Motor neuron (in vitro differentiated cells): ENCODE measurements around the gene TARBP1. TPM values are rescaled to one million over a fixed set of nuclear protein-coding genes. Genes with fewer than 3 reads are reported as not detected.

ENCODE experiments used
- ATAC-seq, 8 experiments: fragments of 200-7000 bp; cut with Tn5 transposase; replicated peaks in 6 of 8; 2 replicates each; pipeline ENCODE4 v1.8.0; 2021; ENCODE audit warnings: mild to moderate bottlenecking in 8 of 8, moderate library complexity in 8 of 8
- H3K27ac ChIP-seq, 2 donors: fragments of 250-450 bp; sonication (Bioruptor Pico); 2 replicates each; pipeline ENCODE4 v1.9.0; 2021; ENCODE audit warnings: antibody characterized with exemption in 2 of 2, mild to moderate bottlenecking in 2 of 2, moderate library complexity in 1 of 2
- H3K4me1 ChIP-seq, 2 donors: fragments of 250-450 bp; sonication (Bioruptor Pico); replicated peaks in 1 of 2; 2 replicates each; pipeline ENCODE4 v1.6.1; 2021; ENCODE audit warnings: antibody characterized with exemption in 2 of 2, mild to moderate bottlenecking in 2 of 2, moderate library complexity in 1 of 2
- H3K4me3 ChIP-seq, 5 donors: fragments of 250-450 bp; sonication (Bioruptor Pico); 2 replicates each; pipeline ENCODE4 v1.9.0; 2021; ENCODE audit warnings: antibody characterized with exemption in 5 of 5, mild to moderate bottlenecking in 5 of 5, moderate library complexity in 4 of 5
- WGBS, 10 experiments: fragments of 450-650 bp; shearing (Covaris generic); methylation state at CpG; one replicate each; pipeline ENCODE4 v1.0.0; 2022; 5-methylcytosine and 5-hydroxymethylcytosine counted together
- in situ Hi-C, 9 experiments: fragments of 400-800 bp; cut with MboI; loops; one replicate each; pipeline ENCODE4 v1.15.0; 2021; ENCODE audit warnings: low sequenced_read_pairs in 9 of 9, low pct_unique_long_range_greater_than_20kb in 2 of 9; ENCODE audit not compliant: unreplicated experiment in 9 of 9
- total RNA-seq, 8 experiments: library from RNA; unstranded; fragments of 300-600 nt; gene quantifications; 2 replicates each; pipeline versions ENCODE4 v1.2.3 to v1.2.4, GENCODE V29; 2022

Gene TARBP1
- total RNA-seq, 8 experiments from 2014 or later: 23.4 to 71.7 (median 42.6) TPM

DNA sequence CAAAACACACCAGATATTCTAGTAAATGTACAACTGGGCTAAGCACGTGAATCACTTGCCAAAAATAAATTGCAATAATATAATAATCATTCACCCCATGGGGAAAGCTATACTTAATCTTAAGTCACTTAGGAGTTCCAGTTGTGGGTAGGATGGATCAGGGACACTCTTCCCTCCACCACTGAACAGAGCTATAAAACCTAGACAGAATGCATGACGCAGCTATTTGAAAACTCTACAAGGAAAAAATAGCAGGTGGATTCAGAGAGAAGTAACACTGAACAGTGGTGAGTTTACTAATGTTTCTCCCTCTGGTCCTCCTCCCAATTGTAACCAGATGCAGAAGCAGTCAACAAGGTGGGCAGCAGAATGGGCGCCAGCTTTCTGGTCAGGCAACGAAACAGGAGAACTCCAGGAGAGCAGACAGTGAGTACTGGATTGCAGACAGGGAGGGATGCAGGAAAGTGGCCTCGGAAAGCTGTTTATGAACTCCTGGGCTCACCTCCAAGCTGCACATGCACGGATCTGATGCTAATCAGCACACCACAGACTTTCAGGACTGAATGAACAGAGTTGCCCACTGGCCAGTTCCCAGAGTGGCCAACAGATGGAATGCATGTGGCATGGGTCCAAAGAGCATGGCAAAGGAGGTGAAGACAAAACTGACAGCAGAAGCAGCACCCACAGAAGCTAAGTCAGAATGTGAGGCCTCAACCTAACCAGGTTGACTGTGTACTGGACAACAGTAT, 41.4 kb downstream of the TARBP1 start:
- H3K27ac ChIP-seq: no peak overlapping the region
- H3K4me1 ChIP-seq: no peaks in the 10 kb centered on the region
- in situ Hi-C loops: no loop called here
- no peak overlapping the region for H3K4me3 ChIP-seq
- ATAC-seq: peak in 3 of 8 experiments; percentile 32 to 91 (median 83)
- 44 to 100% (median 95%) methylated on average over 1 to 6 of the region's 6 CpGs for WGBS, 10 experiments

DNA sequence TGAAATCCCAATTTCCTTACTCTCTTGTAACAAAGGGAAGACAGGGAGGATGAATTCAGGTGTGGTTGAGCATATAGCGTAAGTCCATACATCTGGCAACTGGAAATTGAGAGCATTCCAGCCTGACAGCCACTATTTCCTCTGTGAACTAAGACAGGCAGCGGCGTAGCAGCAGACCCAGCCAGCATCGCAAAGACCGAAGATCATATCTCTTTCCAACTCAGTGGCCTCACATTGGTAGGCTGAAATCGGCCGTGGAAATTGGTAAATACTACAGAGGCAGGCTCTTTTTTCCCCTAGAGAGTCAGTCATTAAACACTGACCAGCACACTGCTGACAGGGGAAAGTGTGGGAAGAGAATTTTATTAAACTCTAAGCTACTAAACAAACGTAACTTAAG, 43.4 kb downstream of the TARBP1 start:
- no peak for ATAC-seq
- Histone ChIP-seq H3K4me3 (no peak overlapping the region), H3K4me1 (no peaks in the 10 kb centered on the region), H3K27ac (no peak overlapping the region)
- WGBS, 10 experiments: 51 to 100% (median 81%) methylated on average over 1 to 8 of the region's 8 CpGs; no CpG with 5 or more reads in 1 of the 10 experiments
- in situ Hi-C loops: no loop called here

DNA sequence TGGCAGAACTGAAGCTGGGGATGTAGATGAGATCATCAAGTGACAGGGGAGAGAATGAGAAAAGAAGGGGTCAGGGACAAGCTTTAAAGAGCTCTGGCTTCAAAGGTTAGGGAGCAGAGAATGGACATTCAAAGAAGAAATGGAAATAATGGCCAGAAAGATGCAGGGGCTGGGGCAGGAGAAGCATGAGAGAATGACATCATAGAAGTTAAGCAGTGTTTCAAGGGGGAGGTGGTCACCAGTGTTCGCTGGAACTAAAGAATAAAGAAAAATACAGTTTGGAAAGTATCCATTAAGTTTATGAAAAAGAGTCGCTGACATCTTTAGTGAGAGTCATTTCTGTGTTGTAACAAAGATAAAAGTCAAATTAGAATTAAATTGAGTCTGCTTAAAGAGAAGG, 44.3 kb downstream of the TARBP1 start:
- no peak for ATAC-seq
- 73 to 100% (median 95%) methylated on average over 1 to 2 of the region's 2 CpGs for WGBS, 10 experiments
- Histone ChIP-seq H3K27ac (no peak overlapping the region), H3K4me3 (no peak overlapping the region), H3K4me1 (no peaks in the 10 kb centered on the region)
- in situ Hi-C loops: no loop called here

DNA sequence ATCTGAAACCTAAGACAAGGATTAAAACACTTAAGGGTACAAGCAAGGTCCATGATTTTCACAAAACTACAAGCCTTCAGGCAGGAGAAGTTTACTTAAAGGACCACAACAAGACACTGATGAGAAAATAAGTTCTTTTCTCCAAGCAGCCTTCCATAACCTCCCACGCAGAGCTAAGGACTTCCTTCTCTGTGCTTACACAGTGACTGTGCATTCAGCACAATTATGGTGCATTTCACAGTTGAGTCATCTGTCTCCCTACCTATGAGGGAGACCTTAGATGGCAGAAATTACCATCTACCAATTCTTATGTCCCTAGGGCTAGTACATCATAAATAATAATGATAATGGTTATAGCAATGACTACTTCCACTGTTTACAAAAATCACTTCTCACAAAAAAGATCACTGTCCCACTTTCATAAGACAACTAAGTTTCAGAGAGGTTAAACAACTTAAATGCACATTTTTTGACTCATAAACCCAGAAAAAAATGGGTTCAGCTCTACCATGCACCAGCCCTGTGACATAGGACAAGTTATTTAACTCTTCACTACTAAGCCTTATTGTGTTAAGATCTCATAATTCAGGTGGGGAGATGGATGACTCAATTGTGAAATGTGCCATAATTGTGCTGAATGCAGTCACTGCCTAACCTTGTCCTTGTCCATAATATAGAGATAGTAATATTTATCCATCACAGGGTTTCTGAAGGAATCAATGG, 45.3 kb downstream of the TARBP1 start:
- WGBS, 10 experiments: 20 to 100% (median 89%) methylated on average over 1 of the region's 1 CpG; no CpG with 5 or more reads in 3 of the 10 experiments
- in situ Hi-C loops: no loop called here
- peak in 3 of 8 experiments; percentile 19 to 83 (median 64) for ATAC-seq

DNA sequence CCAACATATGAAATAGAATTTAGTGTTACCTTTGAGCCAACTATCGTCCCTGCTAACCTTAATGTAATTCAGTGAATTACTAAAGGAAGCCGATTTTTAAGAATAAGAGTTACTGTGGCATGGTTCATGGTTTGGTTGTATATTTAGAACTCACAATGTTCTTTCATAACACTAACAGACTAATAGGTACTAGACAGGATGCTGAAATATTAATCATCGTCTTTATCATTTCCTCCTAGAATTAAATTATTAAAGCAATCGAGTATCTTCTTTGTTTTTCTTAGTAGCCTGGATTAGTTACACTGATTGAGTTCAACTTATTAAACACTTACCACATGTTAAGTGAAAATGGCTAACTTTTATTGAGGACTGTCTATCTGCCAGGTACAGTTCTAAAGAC, 47.7 kb downstream of the TARBP1 start:
- Histone ChIP-seq H3K4me1 (no peaks in the 10 kb centered on the region), H3K27ac (no peak overlapping the region), H3K4me3 (no peak overlapping the region)
- no peak for ATAC-seq
- in situ Hi-C loops: no loop called here
- 83 to 100% (median 99%) methylated on average over 2 to 4 of the region's 4 CpGs for WGBS, 10 experiments

More for the DNA sequence above, 45.3 kb downstream of the TARBP1 start:
- no peaks in the 10 kb centered on the region for H3K4me1 ChIP-seq
- H3K4me3 ChIP-seq: no peak overlapping the region
- no peak overlapping the region for H3K27ac ChIP-seq

DNA sequence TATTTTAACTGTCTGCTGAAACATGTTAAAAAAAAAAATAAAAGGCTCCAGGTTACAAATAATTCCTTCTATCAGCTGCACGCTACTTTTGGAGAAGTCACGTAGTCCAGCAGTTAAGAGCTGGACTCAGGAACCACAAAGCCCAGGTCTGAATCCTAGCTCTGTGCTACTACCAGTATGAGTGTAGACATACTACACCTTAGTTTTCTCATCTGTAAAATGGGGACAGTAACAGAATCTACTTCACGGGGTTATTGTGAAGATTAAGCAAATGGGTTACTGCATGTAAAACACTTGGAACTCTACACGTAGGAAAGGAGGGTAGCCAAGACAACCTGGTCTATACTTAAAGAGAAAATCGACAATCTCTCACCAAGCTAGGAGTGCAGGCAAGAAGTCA, 48.3 kb downstream of the TARBP1 start:
- Histone ChIP-seq H3K27ac (no peak overlapping the region), H3K4me3 (no peak overlapping the region), H3K4me1 (no peaks in the 10 kb centered on the region)
- ATAC-seq: no peak
- in situ Hi-C loops: no loop called here
- WGBS, 10 experiments: 67 to 100% (median 95%) methylated on average over 1 to 5 of the region's 5 CpGs; no CpG with 5 or more reads in 1 of the 10 experiments

DNA sequence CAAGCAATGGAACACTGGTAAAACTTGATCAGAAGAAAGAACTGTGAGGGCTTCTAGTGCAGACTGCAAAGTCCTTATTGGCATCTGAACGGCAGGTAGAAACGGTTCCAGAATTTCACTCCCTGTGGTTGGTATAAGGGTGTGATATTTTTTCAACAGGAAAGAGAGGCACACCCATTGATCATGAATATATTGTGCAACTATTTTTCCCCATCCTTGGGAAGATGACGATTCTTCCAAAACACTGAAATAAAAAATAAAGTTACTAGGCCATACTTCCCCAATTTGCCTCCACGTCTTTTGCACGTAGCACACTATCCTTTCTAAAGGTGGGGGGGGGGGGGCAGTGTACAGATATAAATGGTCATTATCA, 49.6 kb downstream of the TARBP1 start:
- Histone ChIP-seq H3K27ac (no peak overlapping the region), H3K4me3 (no peak overlapping the region), H3K4me1 (no peaks in the 10 kb centered on the region)
- peak in 1 of 8 experiments; percentile 39 for ATAC-seq
- in situ Hi-C loops: no loop called here
- 58 to 100% (median 85%) methylated on average over 1 to 5 of the region's 5 CpGs; no CpG with 5 or more reads in 1 of the 10 experiments for WGBS, 10 experiments

DNA sequence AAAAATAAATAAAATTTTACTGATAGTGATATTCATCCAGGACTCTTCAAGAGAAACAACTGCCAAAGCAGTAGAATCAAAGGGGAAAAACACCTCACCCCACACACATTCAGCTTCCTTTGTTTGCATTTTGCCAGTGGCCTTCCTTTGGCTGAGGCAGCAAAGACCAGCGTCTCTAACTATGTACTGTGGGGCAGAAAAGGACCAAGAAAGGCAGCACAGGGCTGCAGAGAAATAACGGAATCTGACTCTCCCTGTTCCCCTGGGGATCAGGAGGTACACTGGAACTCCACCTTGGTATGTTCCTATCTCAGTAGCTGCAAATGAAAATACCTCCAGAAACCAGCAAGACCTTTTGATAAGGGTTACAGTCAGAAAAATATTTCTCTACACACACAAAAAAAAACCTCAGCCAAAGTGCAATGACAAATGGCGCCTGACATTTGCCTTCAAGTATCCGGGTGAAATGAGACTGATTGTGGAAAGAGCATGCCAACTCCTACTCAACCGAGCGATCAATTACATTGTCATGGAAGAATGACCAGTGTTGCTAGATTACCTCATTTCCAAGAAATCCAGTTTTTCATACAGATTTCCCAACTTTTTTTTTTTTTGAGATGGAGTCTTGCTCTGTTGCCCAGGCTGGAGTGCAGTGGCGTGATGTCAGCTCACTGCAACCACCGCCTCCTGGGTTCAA, 50.9 kb downstream of the TARBP1 start:
- Histone ChIP-seq H3K27ac (no peak overlapping the region), H3K4me3 (no peak overlapping the region), H3K4me1 (no peaks in the 10 kb centered on the region)
- ATAC-seq: no peak
- in situ Hi-C loops: no loop called here
- WGBS, 10 experiments: 17 to 100% (median 89%) methylated on average over 1 to 8 of the region's 8 CpGs; no CpG with 5 or more reads in 2 of the 10 experiments

DNA sequence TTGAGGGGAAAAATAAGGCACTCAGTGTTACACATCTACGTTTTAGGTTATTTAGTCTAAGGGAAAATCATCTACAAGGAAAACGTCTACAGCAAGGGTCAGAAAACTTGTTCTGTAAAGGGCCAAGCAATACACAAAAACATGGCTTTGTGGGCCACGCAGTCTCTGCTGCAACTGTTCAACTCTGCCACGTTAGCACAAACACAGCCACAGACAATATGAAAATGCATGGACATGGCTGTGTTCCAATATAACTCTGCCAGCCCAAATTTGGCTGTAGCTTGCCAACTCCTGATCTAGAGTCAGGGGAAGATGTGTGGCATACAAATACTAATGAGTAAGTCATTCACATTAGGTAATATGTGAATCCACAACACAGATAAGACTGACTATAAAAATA, 65.0 kb downstream of the TARBP1 start:
- no peak overlapping the region for H3K4me3 ChIP-seq
- no peaks in the 10 kb centered on the region for H3K4me1 ChIP-seq
- no peak overlapping the region for H3K27ac ChIP-seq
- no peak for ATAC-seq
- in situ Hi-C loops: loop anchor here in 1 of 9 experiments (25.0 kb wide), 1 partner anchor 302 kb away; no protein-coding TSS in a partner anchor
- 68 to 100% (median 93%) methylated on average over 1 to 4 of the region's 4 CpGs; no CpG with 5 or more reads in 2 of the 10 experiments for WGBS, 10 experiments

DNA sequence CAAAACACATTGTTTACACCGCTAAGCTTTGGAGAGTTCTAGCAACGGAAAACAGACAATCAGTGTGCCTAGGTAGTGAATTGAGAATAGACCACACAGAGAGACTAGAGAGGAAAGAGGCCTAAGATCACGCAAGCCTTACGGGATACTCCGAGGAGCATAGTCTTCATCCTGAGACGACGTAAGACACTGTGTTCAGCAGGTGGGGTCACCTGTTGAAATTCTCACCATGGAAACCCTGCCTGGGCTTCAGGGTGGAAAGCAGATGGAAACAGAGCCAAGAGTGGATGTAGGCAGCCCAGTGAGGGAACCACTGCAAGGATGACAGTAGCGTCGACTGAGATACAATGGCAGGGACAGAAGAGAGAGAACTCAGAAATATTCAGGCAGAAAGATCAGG, 65.5 kb downstream of the TARBP1 start:
- H3K27ac ChIP-seq: no peak overlapping the region
- in situ Hi-C loops: loop anchor here in 1 of 9 experiments (25.0 kb wide), 1 partner anchor 301 kb away; no protein-coding TSS in a partner anchor
- no peaks in the 10 kb centered on the region for H3K4me1 ChIP-seq
- H3K4me3 ChIP-seq: no peak overlapping the region
- WGBS, 10 experiments: 90 to 100% (median 96%) methylated on average over 2 to 9 of the region's 9 CpGs; no CpG with 5 or more reads in 2 of the 10 experiments
- no peak for ATAC-seq

DNA sequence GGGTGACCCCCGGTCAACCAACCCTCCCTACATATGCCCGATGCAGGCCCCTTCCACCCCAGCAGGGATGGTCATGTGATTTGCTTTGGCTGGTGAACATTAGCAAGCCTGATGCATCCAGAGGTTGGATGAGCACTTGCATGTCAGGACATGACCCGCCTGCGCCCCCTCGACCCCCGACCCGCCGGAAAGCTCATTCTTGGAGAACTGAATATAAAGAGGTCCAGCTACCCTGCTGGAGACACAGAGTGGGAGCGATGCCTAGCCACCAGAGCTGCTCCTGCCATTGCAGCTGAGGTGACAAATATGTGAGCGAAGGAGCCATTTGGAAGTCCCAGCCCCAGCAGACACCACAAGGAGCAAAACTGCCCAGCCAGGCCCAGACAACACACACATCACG, 66.1 kb downstream of the TARBP1 start:
- Histone ChIP-seq H3K4me1 (no peaks in the 10 kb centered on the region), H3K4me3 (no peak overlapping the region), H3K27ac (no peak overlapping the region)
- ATAC-seq: no peak
- in situ Hi-C loops: loop anchor here in 1 of 9 experiments (25.0 kb wide), 1 partner anchor 301 kb away; no protein-coding TSS in a partner anchor
- 80 to 100% (median 87%) methylated on average over 2 to 11 of the region's 11 CpGs; no CpG with 5 or more reads in 5 of the 10 experiments for WGBS, 10 experiments

DNA sequence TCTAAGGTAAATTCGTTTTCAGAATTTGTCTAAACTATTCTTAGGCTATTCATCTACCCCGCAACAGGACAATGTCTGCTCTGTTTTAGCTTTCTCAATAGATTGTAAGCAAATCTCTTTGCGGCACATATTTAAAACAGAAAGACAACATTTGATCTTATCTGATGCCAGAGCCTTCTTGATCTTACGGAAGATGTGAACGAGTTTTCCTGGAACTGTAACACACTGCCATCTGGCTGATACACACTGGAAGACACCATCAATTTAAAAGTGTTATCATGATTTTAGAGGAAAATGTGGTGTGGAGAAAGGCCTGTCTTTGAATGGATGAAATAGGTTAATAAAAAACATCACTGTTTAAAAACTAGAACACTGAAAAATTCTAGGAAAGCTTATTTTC, 69.7 kb downstream of the TARBP1 start:
- H3K4me1 ChIP-seq: no peaks in the 10 kb centered on the region
- H3K27ac ChIP-seq: no peak overlapping the region
- ATAC-seq: no peak
- in situ Hi-C loops: loop anchor here in 1 of 9 experiments (25.0 kb wide), 1 partner anchor 297 kb away; no protein-coding TSS in a partner anchor
- WGBS, 10 experiments: 61 to 98% (median 82%) methylated on average over 1 to 5 of the region's 5 CpGs
- H3K4me3 ChIP-seq: no peak overlapping the region

DNA sequence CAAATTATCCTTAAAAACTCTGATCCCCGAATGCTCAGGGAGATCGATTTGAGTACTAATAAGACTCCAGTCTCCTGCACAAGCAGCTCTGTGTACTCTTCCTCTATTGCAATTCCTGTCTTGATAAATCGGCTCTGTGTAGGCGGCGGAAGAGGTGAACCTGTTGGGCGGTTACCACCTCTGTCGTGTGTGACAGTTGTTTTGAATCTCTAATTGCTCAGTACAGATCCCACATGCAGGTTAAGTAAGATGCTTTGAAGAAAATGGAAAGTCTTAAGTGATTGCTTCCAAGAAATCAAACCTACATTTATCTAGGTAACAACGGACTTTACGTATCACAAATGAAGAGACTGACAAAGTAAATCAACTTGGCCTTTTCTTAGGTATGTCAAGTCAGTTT, 70.2 kb downstream of the TARBP1 start:
- Histone ChIP-seq H3K4me1 (no peaks in the 10 kb centered on the region), H3K4me3 (no peak overlapping the region), H3K27ac (no peak overlapping the region)
- in situ Hi-C loops: loop anchor here in 1 of 9 experiments (25.0 kb wide), 1 partner anchor 296 kb away; no protein-coding TSS in a partner anchor
- ATAC-seq: no peak
- WGBS, 10 experiments: 87 to 100% (median 96%) methylated on average over 1 to 9 of the region's 9 CpGs
